Activated CD8-positive, alpha-beta memory T cell treated with anti-CD3 and anti-CD28 coated beads, Interleukin-2, amount 50 U/mL, for 4 hours (primary cell): ENCODE data around the gene ERGIC1.

Experiments used
- DNase-seq: peaks from one replicate; pipeline ENCODE4 v3.0.0-alpha.2; 2020

ERGIC1 gene

DNA sequence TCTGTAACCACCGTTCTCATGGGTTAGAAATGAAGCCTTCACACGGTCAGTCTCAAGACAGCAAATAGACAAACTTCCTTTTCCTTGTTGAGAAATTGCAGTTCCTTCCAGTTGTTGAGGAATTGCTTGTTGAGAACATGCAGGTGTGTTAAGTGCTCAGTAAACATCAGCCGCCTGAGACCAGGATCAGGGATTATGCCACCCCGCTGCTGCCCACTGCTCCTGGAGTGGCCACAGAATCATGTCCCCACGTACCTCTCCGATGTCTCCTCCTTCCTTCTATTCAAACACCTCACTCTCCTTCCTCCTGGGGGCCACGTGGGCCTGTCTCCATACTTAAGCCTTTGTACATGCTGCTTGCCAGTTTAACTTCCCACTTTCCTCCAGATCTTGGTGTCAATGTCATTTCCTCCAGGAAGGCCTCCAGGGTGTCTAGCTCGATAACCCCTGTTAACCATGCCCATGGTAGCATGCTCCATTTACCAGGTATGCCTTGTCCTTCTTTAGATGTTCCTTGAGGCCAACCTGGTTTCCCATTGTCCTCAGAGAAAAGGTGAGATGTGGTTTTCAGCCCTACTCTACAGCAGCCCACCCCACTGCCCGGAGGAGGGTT lies 91.4 kb downstream of the ERGIC1 start:
- no peak for DNase-seq

DNA sequence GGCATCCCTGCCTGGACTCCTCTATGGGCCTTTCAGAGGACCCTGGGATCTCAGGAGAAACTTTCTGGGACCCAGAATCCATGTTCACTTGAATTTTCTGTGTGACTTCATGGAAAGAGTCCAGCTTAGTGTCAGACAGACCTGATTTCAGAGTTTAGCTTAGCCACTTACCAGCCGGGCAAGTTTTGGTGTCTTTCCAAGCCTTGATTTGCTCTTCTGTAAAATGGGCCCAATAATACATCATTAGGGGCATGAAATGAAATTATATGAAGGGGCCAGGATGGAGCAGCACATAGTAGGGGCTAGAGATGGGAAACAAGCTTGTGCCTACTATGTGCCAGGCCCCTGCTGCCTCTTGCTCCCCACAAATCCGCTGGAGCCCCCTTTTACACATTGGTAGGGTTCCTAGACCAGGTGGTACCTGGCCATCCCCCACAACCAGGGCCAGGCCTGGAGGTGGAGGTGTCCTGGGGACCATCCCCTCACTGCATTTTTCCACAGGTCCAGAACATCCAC lies 92.0 kb downstream of the ERGIC1 start:
- no peak for DNase-seq

DNA sequence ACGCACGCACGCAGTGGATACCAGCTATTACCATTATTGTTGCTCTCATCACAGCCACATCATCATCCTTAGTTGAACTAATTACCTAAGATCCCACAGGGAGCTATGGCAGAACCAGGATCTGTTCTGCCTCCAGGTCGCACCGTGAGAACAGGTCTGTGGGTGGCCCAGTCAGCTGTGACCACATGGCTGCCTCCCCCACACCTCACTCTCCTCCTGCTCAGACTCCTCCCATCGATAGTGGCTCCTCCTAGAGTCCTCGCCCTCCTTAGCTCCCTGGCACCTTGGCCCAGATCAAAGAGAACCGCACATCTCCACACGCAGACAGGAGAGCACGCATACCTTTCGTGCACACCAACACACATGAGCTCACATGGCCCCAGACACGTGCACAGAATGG lies 92.7 kb downstream of the ERGIC1 start:
- no peak for DNase-seq

DNA sequence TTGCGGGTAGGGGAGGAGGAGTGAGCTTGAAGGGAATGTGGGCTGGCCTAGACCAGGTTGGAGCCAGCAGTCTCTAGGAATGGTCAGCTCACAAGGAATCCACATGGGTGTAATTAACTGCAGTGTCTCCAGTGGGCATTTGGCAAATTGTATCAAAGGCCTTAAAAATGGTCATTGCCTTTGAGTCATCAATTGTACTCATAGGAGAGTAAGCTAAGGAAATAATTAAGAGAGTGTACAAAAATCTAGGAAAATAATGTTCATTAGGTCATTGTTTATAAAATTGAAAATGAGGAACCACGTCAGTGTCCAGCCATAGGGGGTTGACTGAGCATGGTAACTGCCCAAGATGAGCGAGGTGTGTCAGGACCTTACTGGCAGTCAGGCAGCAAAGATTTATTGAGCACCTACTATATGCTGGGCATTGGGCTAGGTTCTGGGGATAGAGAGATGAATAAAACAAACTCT lies 95.4 kb downstream of the ERGIC1 start:
- DNase-seq, result no peak

GRCh38 chr5:172931001-172931536 lies 97.0 kb downstream of the ERGIC1 start:
- no peak for DNase-seq

DNA sequence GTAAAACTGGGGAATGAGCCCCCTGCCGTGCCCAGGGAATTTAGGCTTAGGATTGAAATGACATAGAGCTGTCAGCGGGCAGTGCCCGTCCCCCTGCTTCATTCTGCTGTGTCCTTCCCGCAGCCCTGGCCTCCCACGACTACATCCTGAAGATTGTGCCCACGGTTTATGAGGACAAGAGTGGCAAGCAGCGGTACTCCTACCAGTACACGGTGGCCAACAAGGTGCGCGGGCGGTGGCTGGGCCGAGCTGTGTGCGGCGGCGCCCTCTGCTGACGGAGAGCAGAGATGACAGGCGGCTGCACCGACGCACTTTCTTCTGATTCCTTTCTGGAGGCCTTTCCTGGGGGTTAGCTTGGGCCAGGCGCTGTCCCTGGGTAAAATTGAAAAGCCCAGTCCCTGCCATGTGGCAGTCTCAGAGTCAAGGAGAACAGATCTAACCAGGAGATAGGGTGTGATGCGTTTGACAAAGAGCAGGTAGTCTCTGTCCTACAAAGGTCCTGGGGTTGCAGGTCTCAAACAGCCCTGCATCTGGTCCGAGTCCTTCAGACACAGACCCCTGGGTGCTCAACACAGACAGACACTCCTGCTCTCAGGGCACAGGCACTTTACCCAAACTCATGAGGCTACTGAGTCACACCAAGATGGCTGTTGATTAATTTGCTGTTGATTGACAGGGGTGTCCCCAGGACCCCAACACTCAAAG lies 98.4 kb downstream of the ERGIC1 start:
- DNase-seq, result peak; percentile 76

DNA sequence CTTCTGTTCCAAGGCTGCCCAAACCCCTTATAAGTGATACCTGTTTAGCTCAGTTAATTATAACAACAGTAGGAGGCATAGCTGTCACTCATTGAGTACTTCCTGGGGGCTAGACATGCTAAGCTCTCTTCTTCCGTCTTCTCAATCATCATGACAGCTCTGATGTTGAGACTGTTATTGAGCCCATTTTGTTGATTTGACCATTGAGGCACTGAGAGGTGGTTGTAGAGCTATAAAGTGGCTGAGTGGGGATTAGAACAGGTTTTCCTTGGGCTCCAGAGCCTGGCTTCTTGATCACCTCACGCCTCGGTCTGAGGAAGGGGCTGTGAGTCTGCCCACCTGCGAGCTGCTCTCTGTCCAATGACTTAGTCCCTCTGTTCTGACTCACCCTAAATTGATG lies 99.2 kb downstream of the ERGIC1 start:
- no peak for DNase-seq

DNA sequence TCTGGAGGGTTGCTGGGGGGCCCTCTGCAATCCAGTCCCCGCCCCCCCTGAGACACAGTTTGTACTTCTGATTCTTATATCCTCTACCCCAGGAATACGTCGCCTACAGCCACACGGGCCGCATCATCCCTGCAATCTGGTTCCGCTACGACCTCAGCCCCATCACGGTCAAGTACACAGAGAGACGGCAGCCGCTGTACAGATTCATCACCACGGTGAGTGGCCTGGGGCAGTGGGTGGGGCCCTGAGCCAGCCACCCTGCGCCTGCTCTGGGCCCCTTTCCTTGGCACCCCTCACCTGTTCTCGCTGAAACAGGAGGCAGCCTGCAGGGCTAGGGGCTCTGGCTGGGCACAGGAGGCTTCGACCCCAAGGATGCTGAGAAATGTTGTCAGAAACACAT lies 101.0 kb downstream of the ERGIC1 start:
- DNase-seq, result no peak

- no peak for DNase-seq
Observed at GRCh38 chr5:172936401-172936800, 102.3 kb downstream of the ERGIC1 start.

GRCh38 chr5:172939071-172939470 lies 105.0 kb downstream of the ERGIC1 start:
- no peak for DNase-seq

GRCh38 chr5:172939611-172940267 lies 105.7 kb downstream of the ERGIC1 start:
- no peak for DNase-seq

GRCh38 chr5:172940268-172941066 lies 106.4 kb downstream of the ERGIC1 start:
- DNase-seq, result no peak

DNA sequence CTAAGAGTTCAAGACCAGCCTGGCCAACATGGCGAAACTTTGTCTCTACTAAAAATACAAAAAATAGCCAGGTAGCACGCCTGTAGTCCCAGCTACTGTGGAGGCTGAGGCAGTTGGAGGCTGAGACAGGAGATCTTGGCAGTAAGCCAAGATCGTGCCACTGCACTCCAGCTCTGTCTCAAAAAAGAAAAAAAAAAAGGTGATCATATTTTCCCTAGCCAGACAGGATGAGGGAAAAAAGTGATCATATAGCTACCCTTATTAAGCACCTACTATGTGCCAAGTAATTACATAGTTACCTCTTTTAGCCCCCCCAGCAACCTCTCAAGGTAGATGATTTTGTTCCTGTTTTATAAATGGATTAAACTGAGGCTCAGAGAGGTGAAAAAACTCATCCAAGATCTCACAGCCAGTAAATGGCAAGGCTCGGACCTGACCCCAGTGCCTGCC lies 107.0 kb downstream of the ERGIC1 start:
- DNase-seq, result no peak

- no peak for DNase-seq
Observed at GRCh38 chr5:172942556-172942955, 108.5 kb downstream of the ERGIC1 start.

DNA sequence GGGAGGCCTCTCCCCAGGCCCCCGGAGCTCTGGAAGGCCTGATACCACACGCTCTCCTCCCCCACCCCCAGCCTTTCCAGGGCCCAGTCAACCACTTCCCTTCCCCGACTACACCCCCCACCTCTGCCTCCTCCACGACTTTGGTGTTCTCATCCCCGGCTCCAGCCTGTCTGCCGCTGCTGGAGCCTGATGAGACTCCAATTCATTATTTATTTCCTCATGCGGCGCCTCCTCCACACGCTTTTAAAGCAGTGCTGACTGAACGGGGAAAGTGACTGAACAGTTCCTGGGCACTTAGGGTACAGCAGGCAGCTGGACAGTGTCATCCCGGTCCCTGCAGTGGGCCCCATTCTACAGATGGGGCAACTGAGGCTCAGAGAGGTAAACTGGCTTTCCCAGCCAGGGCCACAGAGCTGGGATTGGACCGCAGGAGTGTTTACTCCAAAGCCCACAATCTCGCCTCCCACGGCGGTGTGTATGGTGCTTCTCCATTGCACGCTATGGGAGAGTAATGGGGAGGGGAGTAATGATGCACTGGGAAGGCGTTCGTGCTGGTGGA lies 109.3 kb downstream of the ERGIC1 start:
- no peak for DNase-seq

GRCh38 chr5:172943906-172944305 lies 109.9 kb downstream of the ERGIC1 start:
- no peak for DNase-seq

GRCh38 chr5:172944741-172945140 lies 110.7 kb downstream of the ERGIC1 start:
- no peak for DNase-seq

GRCh38 chr5:172945151-172945550 lies 111.1 kb downstream of the ERGIC1 start:
- no peak for DNase-seq

DNA sequence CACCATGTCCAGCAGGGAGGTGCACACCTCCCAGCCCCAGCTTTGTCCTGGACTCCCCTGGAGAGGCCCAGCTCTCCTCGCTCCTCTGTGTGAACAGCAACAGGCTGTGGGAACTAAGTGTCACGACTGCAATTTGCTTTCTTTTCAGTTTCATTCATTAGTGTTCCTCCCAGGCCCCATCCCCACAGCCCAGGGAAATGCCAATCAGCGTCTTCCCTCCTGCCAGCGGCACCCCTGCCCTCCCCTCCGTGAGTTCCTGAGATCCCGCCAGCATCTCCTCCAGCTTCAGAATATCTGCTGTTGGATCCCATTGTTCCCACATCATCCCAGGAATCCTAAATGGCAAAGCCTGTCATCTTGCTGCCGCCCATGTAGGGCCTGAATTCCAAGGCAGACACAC lies 112.1 kb downstream of the ERGIC1 start:
- DNase-seq, result no peak

GRCh38 chr5:172949426-172949825 lies 115.4 kb downstream of the ERGIC1 start:
- no peak for DNase-seq

GRCh38 chr5:172950176-172950965 lies 116.3 kb downstream of the ERGIC1 start:
- no peak for DNase-seq
